Brain microvascular endothelial cell (primary cell): ENCODE measurements around the gene TXNDC2.

Source experiments
- DNase-seq: peaks from one replicate; pipeline ENCODE4 v3.0.0-alpha.2; 2020
- H3K27ac ChIP-seq: fragments of 250-450 bp; sonication (Bioruptor Pico); 2 replicates; pipeline ENCODE4 v1.5.1; 2020; ENCODE audit warnings: mild to moderate bottlenecking, moderate library complexity
- H3K27me3 ChIP-seq: fragments of 250-450 bp; sonication (Bioruptor Pico); replicated peaks from 2 replicates; pipeline ENCODE4 v1.5.1; 2020; ENCODE audit warnings: mild to moderate bottlenecking
- H3K36me3 ChIP-seq: fragments of 250-450 bp; sonication (Bioruptor Pico); replicated peaks from 2 replicates; pipeline ENCODE4 v1.5.1; 2020; ENCODE audit warnings: mild to moderate bottlenecking
- H3K4me3 ChIP-seq: 2 replicates; pipeline ENCODE4 v1.5.1; 2011; ENCODE audit warnings: low read depth, mild to moderate bottlenecking, control low read depth, low read length, moderate library complexity
- CTCF ChIP-seq: IDR thresholded peaks from 2 replicates; pipeline ENCODE4 v1.5.1; 2011; ENCODE audit warnings: low read depth, mild to moderate bottlenecking, moderate library complexity, low read length, control low read depth, inconsistent platforms; ENCODE audit errors: missing control alignments
- in situ Hi-C: cut with HindIII; loops from 2 replicates; pipeline ENCODE4 v1.10.0; 2017; ENCODE audit warnings: low sequenced_read_pairs, low pct_ligation_motif_present

The TXNDC2 gene

GRCh38 chr18:9842448-9842847 lies 43.3 kb upstream of the TXNDC2 start:
- DNase-seq, result no peak
- Histone ChIP-seq H3K27me3 (no peaks in the 10 kb centered on the region), H3K36me3 (peaks cover 35% of the 10 kb centered on the region), H3K27ac (no peak overlapping the region), H3K4me3 (no peak overlapping the region)
- no peak for TF ChIP-seq CTCF
- in situ Hi-C loops, result no loop called here

- H3K27me3 ChIP-seq, result no peaks in the 10 kb centered on the region
- in situ Hi-C loops, result no loop called here
- H3K4me3 ChIP-seq, result no peak overlapping the region
- H3K36me3 ChIP-seq, result peaks cover 31% of the 10 kb centered on the region
- no peak for DNase-seq
- no peak for TF ChIP-seq CTCF
- H3K27ac ChIP-seq, result no peak overlapping the region
Measured at GRCh38 chr18:9845256-9845655, 40.5 kb upstream of the TXNDC2 start.

- Histone ChIP-seq H3K27me3 (no peaks in the 10 kb centered on the region), H3K36me3 (peaks cover 29% of the 10 kb centered on the region), H3K4me3 (no peak overlapping the region), H3K27ac (no peak overlapping the region)
- DNase-seq, result no peak
- TF ChIP-seq CTCF, result no peak
- in situ Hi-C loops, result no loop called here
Measured at GRCh38 chr18:9846162-9846925, 39.4 kb upstream of the TXNDC2 start.

GRCh38 chr18:9848170-9848879 lies 37.4 kb upstream of the TXNDC2 start:
- in situ Hi-C loops, result no loop called here
- H3K27ac ChIP-seq, result no peak overlapping the region
- TF ChIP-seq CTCF, result no peak
- no peak for DNase-seq
- no peaks in the 10 kb centered on the region for H3K27me3 ChIP-seq
- peaks cover 27% of the 10 kb centered on the region for H3K36me3 ChIP-seq
- H3K4me3 ChIP-seq, result no peak overlapping the region

GRCh38 chr18:9849407-9850283 lies 36.1 kb upstream of the TXNDC2 start:
- in situ Hi-C loops, result no loop called here
- Histone ChIP-seq H3K36me3 (peaks cover 25% of the 10 kb centered on the region), H3K27me3 (no peaks in the 10 kb centered on the region), H3K4me3 (no peak overlapping the region), H3K27ac (no peak overlapping the region)
- no peak for TF ChIP-seq CTCF
- DNase-seq, result no peak
